Measurements from ENCODE around the gene OPN5. TPM values are rescaled to one million over a fixed set of nuclear protein-coding genes. Genes with fewer than 3 reads are reported as not detected.
"Not testable (repeated sequence)": the region's sequence is repeated elsewhere in the genome, so short reads cannot be mapped to it uniquely, and the experiment has no call there.

OPN5 gene
- not detected for total RNA-seq

GRCh38 chr6:47781732-47782131 lies at the start of gene OPN5:
Gene OPN5, plus strand, starts transcription at chr6:47782032. Its CDS starts 35 bp downstream, at chr6:47782067.
- ChIA-PET CTCF (interaction anchor here (3.9 kb wide), 1 partner anchor 151 kb away, joined by 17 read pairs; no protein-coding TSS in a partner anchor), POLR2A (no interaction called here)

GRCh38 chr6:47733879-47734558 lies 47.8 kb upstream of the OPN5 start:
- ChIA-PET POLR2A (no interaction called here), CTCF (interaction anchor here (2.5 kb wide), 1 partner anchor 103 kb away, joined by 11 read pairs; no protein-coding TSS in a partner anchor)

- ChIA-PET POLR2A (no interaction called here), CTCF (interaction anchor here (2.5 kb wide), 1 partner anchor 104 kb away, joined by 11 read pairs; no protein-coding TSS in a partner anchor)
These were observed 46.9 kb upstream of the OPN5 start for GRCh38 chr6:47734831-47735481.

GRCh38 chr6:47736083-47736700 lies 45.6 kb upstream of the OPN5 start:
- ChIA-PET CTCF (no interaction called here), POLR2A (no interaction called here)

GRCh38 chr6:47737406-47737805 lies 44.4 kb upstream of the OPN5 start:
- POLR2A ChIA-PET = no interaction called here
- CTCF ChIA-PET = no interaction called here

GRCh38 chr6:47740714-47741113 lies 41.1 kb upstream of the OPN5 start:
- POLR2A ChIA-PET = no interaction called here
- CTCF ChIA-PET = no interaction called here

GRCh38 chr6:47741807-47742206 lies 40.0 kb upstream of the OPN5 start:
- CTCF ChIA-PET = no interaction called here
- POLR2A ChIA-PET = no interaction called here

GRCh38 chr6:47743744-47744143 lies 38.1 kb upstream of the OPN5 start:
- CTCF ChIA-PET = no interaction called here
- POLR2A ChIA-PET = no interaction called here

- CTCF ChIA-PET, POLR2A ChIA-PET: not testable (repeated sequence)
These were observed 36.6 kb upstream of the OPN5 start for GRCh38 chr6:47745269-47745668.

GRCh38 chr6:47749757-47750156 lies 32.1 kb upstream of the OPN5 start:
- ChIA-PET CTCF (no interaction called here), POLR2A (no interaction called here)

- CTCF ChIA-PET = no interaction called here
- POLR2A ChIA-PET = no interaction called here
These were observed 29.0 kb upstream of the OPN5 start for GRCh38 chr6:47752801-47753200.

GRCh38 chr6:47759364-47759763 lies 22.5 kb upstream of the OPN5 start:
- POLR2A ChIA-PET = no interaction called here
- CTCF ChIA-PET = no interaction called here

- ChIA-PET POLR2A (no interaction called here), CTCF (no interaction called here)
These were observed 19.3 kb upstream of the OPN5 start for GRCh38 chr6:47762502-47762901.

- CTCF ChIA-PET = no interaction called here
- POLR2A ChIA-PET = no interaction called here
These were observed 15.4 kb upstream of the OPN5 start for GRCh38 chr6:47766445-47766844.

- CTCF ChIA-PET = no interaction called here
These were observed 14.7 kb upstream of the OPN5 start for GRCh38 chr6:47767102-47767501.

GRCh38 chr6:47769982-47770381 lies 11.8 kb upstream of the OPN5 start:
- ChIA-PET CTCF (no interaction called here), POLR2A (no interaction called here)

More at GRCh38 chr6:47767102-47767501, 14.7 kb upstream of the OPN5 start:
- POLR2A ChIA-PET = no interaction called here

GRCh38 chr6:47772359-47772758 lies 9.5 kb upstream of the OPN5 start:
- ChIA-PET CTCF (no interaction called here), POLR2A (no interaction called here)

GRCh38 chr6:47773005-47773404 lies 8.8 kb upstream of the OPN5 start:
- CTCF ChIA-PET = no interaction called here
- POLR2A ChIA-PET = no interaction called here

- POLR2A ChIA-PET = no interaction called here
These were observed 1.1 kb upstream of the OPN5 start for GRCh38 chr6:47780510-47781356.

GRCh38 chr6:47785182-47785581 lies 3.4 kb downstream of the OPN5 start:
- CTCF ChIA-PET = no interaction called here
- POLR2A ChIA-PET = no interaction called here

More at GRCh38 chr6:47780510-47781356, 1.1 kb upstream of the OPN5 start:
- CTCF ChIA-PET = interaction anchor here (1.0 to 3.9 kb wide), 6 partner anchors 8 to 1630 kb away, joined by 3 to 17 read pairs (median 4); no protein-coding TSS in a partner anchor
